ENCODE results near the gene DENND2A.

DNA sequence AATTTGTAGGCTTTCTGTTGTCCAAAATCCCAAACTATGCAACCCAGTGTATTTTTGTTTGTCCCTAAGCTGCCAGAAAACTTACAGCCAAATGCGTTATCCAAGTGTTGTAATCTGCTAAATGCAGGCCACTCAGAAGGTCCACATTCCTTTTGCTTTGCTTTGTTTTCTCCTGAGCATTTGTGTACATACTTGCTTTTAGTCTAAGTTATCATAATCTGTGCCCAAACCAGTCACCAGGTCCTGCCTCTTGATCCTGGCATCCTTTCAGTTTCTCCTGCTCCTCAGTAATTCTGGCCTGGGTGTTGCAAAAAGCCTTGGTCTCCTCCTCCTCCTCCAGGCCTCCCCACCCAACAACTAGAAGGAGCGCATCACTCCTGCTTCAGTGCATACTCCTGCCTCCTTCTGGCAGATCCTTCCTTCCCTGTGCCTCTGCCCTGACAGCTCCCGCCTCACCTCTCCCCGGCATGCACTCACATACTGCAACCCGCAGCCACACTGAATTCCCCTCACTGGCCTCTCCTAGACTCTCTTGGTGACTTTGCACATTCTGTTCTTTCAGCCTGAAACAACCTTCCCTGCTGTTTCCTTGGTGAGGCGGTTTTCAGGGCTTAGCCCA lies 2.3 kb downstream of the DENND2A start:
- TF ChIP-seq EZH2 (IDR thresholded peaks at IDR 0.05; ENCODE audit: borderline replicate concordance, low read depth, low read length, poor library complexity, severe bottlenecking) (no peak), CTCF (conservative IDR thresholded peaks at IDR 0.05; ENCODE audit: low read depth, low read length) (no peak)
